LNCAP (cell line): ENCODE measurements around the gene IL4R.

ENCODE experiments used
- CTCF ChIP-seq: fragments of 450-650 bp; IDR thresholded peaks from 2 replicates; pipeline ENCODE4 v1.5.1; 2017; ENCODE audit warnings: mild to moderate bottlenecking

IL4R gene

GRCh38 chr16:27381974-27382855, 68.4 kb downstream of the IL4R start:
- TF ChIP-seq CTCF = no peak

DNA sequence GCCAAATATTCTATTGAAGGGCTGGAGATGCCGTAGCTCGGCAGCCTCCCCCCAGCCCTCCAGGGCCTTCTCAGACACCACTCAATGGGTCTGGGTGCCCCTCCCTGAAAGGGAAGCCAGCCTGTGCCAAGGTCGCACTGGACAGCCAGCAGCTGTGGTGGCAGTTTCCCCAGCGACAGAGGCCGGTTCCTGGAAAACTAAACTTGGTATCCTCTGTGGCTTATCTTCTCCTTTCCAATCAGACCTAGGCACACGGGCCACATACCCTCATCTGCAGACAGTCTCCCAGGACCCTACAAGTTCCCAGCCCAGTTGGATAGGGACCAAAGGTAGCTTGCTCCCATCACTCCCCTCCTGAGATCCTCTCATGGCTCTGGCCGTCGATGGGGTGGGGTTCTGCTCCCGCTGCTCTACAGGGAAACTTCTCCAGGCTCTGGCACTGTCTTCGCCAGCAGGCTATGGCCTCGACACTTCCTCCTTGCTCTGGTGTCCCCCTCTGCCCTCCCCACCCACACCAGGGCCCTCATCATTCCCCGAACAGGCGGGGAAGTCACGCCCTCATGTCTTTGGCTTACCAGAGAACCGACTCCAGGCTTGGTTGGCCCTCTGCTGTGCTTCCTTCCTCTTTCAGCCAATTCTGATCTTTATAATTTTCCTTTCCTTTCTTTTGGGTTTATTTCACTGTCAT, 69.9 kb downstream of the IL4R start:
- TF ChIP-seq CTCF = no peak

DNA sequence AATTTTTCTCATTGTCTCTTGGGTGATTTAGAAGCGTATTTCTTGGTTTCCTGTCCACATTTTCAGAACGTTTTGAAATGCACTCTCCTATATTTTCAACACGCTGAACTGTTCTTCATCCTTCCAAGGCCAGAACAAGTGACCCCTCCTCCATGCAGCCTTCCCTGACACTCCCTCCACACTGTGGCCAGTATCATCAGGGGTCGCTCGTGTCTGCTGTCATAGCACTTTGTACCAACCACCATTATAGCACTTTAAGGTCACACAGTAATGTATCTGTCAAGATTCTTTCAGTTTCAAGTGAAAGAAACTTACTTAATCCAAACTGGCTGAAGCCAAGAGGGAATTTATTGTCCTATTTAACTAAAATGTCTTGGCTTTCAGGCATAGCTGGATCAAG, 70.7 kb downstream of the IL4R start:
- TF ChIP-seq CTCF = no peak

- no peak for TF ChIP-seq CTCF
Observed at GRCh38 chr16:27385398-27385797, 71.6 kb downstream of the IL4R start.

GRCh38 chr16:27386674-27387073, 72.9 kb downstream of the IL4R start:
- TF ChIP-seq CTCF = no peak

DNA sequence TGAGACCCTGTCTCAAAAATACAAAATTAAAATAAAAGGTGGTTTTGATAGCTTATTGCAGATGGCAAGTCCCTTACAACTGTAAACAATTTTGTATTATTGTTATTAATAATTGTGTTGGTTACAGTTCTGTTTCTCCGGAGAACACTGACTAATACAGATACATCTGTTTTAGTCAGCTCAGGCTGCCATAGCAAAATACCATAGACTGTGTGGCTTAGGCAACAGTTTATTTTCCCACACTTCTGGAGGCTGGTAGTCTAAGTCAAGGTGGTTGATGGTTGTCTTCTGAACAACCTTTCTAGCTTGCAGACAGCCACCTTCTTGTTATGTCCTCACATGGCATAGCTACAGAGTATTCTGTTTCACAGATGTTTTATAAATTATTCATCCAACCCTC, 74.0 kb downstream of the IL4R start:
- TF ChIP-seq CTCF = no peak

- no peak for TF ChIP-seq CTCF
Observed at GRCh38 chr16:27389272-27389961, 75.6 kb downstream of the IL4R start.
